ENCODE data around the gene CSNK1D.

Gene CSNK1D

GRCh38 chr17:82201498-82201910, 72.0 kb downstream of the CSNK1D start:
- no peak overlapping the region for H3K4me2 ChIP-seq (ENCODE audit: low read length)
- no peak overlapping the region for H3K4me3 ChIP-seq (ENCODE audit: low read length)
- TF ChIP-seq CTCF (IDR thresholded peaks at IDR 0.05; ENCODE audit: low read depth, low read length, poor library complexity, severe bottlenecking) (no peak), EZH2phosphoT487 (IDR thresholded peaks at IDR 0.05; ENCODE audit: borderline replicate concordance, low read length) (no peak)
- H3K9me3 ChIP-seq (ENCODE audit: control insufficient read depth, insufficient read depth, low read length), result no peaks in the 10 kb centered on the region
- H3K27me3 ChIP-seq (ENCODE audit: control insufficient read depth, low read length), result no peaks in the 10 kb centered on the region
- H3F3A ChIP-seq (ENCODE audit: control insufficient read depth, insufficient read depth), result no peaks in the 10 kb centered on the region
- no peaks in the 10 kb centered on the region for H3K79me2 ChIP-seq (ENCODE audit: control insufficient read depth, low read length)
- H4K20me1 ChIP-seq (ENCODE audit: control insufficient read depth, insufficient read depth, low read depth, low read length), result no peaks in the 10 kb centered on the region
- no peak overlapping the region for H3K27ac ChIP-seq (ENCODE audit: low read depth, low read length)
- H3K4me1 ChIP-seq (ENCODE audit: control insufficient read depth, low read length), result peaks cover 10% of the 10 kb centered on the region
- no peaks in the 10 kb centered on the region for H3K9me2 ChIP-seq (replicated peaks; ENCODE audit: control insufficient read depth, low read length)
- 0 out of 2 replicates have a peak, but pooled peaks cover under 1% of the 10 kb centered on the region for H3K36me3 ChIP-seq (ENCODE audit: control insufficient read depth, low read length)

- TF ChIP-seq CTCF (IDR thresholded peaks at IDR 0.05; ENCODE audit: low read depth, low read length, poor library complexity, severe bottlenecking), result no peak
- no peak for TF ChIP-seq EZH2phosphoT487 (IDR thresholded peaks at IDR 0.05; ENCODE audit: borderline replicate concordance, low read length)
- no peaks in the 10 kb centered on the region for H3K79me2 ChIP-seq (ENCODE audit: control insufficient read depth, low read length)
- H3K27me3 ChIP-seq (ENCODE audit: control insufficient read depth, low read length), result no peaks in the 10 kb centered on the region
- no peaks in the 10 kb centered on the region for H3K9me2 ChIP-seq (replicated peaks; ENCODE audit: control insufficient read depth, low read length)
- no peak overlapping the region for H3K27ac ChIP-seq (ENCODE audit: low read depth, low read length)
- no peaks in the 10 kb centered on the region for H3K9me3 ChIP-seq (ENCODE audit: control insufficient read depth, insufficient read depth, low read length)
- no peaks in the 10 kb centered on the region for H3K36me3 ChIP-seq (ENCODE audit: control insufficient read depth, low read length)
- H3F3A ChIP-seq (ENCODE audit: control insufficient read depth, insufficient read depth), result no peaks in the 10 kb centered on the region
- no peaks in the 10 kb centered on the region for H4K20me1 ChIP-seq (ENCODE audit: control insufficient read depth, insufficient read depth, low read depth, low read length)
- no peak overlapping the region for H3K4me3 ChIP-seq (ENCODE audit: low read length)
- no peak overlapping the region for H3K4me2 ChIP-seq (ENCODE audit: low read length)
- H3K4me1 ChIP-seq (ENCODE audit: control insufficient read depth, low read length), result peaks cover 4% of the 10 kb centered on the region
Observed at GRCh38 chr17:82200743-82201497, 72.6 kb downstream of the CSNK1D start.

DNA sequence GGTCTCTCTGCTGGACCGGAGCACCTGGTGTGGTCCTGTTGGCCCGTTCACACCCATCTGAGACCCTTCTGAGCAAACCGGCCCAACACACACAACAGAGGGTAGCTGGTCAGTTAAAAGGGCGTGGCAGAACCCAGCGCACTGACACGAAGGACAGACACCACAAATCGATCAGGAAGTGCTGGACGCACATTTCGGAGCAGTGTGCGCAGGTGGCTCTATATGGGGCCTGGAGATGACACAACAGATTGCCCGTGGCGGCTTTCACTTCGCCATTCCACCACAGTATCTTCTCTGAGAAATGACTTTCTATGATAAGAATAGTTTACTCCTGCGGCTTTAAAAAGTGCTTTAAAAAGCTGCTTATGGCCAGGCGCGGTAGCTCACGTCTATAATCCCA, 73.4 kb downstream of the CSNK1D start:
- no peaks in the 10 kb centered on the region for H4K20me1 ChIP-seq (ENCODE audit: control insufficient read depth, insufficient read depth, low read depth, low read length)
- H3K9me2 ChIP-seq (replicated peaks; ENCODE audit: control insufficient read depth, low read length), result no peaks in the 10 kb centered on the region
- no peak overlapping the region for H3K4me3 ChIP-seq (ENCODE audit: low read length)
- no peaks in the 10 kb centered on the region for H3K4me1 ChIP-seq (ENCODE audit: control insufficient read depth, low read length)
- H3K9me3 ChIP-seq (ENCODE audit: control insufficient read depth, insufficient read depth, low read length), result no peaks in the 10 kb centered on the region
- no peaks in the 10 kb centered on the region for H3K79me2 ChIP-seq (ENCODE audit: control insufficient read depth, low read length)
- no peak overlapping the region for H3K4me2 ChIP-seq (ENCODE audit: low read length)
- H3K27ac ChIP-seq (ENCODE audit: low read depth, low read length), result no peak overlapping the region
- H3K36me3 ChIP-seq (ENCODE audit: control insufficient read depth, low read length), result peaks cover under 1% of the 10 kb centered on the region; the same call in 1 of the 2 replicates
- no peaks in the 10 kb centered on the region for H3F3A ChIP-seq (ENCODE audit: control insufficient read depth, insufficient read depth)
- H3K27me3 ChIP-seq (ENCODE audit: control insufficient read depth, low read length), result no peaks in the 10 kb centered on the region
- TF ChIP-seq EZH2phosphoT487 (IDR thresholded peaks at IDR 0.05; ENCODE audit: borderline replicate concordance, low read length), result no peak
- no peak for TF ChIP-seq CTCF (IDR thresholded peaks at IDR 0.05; ENCODE audit: low read depth, low read length, poor library complexity, severe bottlenecking)
